ENCODE results near the gene EID2. TPM values are rescaled to one million over a fixed set of nuclear protein-coding genes. Genes with fewer than 3 reads are reported as not detected.

EID2 gene
- total and polyA plus RNA-seq, 2 of the 13 experiments (the other 11 are each of a cell fraction or from before 2014, with no cell fraction given), result 3.7 to 14.1 TPM

DNA sequence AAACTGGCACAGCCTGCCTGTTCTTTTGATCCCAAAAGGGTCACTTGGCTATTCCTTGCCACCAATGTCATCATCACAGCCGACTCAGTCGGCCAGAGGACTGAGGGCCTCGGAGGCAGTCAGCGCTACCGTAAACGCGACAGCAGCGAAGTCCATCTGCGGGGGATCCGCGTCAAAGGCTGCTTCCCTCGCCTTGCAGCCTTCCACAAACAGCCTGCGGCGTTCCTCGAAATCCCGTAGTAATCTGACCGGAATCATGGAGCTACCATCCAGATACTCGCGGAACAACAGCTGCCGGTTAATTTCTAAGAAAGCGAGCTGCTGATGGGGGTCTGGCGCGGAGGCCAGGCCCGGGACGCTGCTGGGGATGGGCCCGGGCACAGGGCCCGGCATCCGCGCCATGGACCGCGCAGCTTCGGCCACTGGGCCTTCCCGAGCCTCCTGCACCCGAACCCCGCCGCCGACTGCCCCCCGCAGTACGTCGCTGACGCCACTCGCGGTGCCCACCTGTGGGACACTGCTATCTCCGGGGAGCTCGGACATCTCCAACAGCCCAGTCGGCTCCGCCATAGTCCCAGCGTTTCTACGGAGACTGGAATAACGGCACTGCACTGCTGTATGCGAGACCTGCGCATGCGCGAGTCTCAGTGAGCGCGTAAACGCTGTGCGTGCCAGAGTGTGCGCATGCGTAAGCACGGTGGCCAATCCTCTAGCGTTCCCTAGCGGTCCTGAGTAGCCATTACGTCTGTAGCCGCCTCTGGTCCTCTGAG is 7.5 kb downstream of the EID2 start, which contains the start of gene EID2B (continued):
- TF ChIP-seq, protein P1, sequence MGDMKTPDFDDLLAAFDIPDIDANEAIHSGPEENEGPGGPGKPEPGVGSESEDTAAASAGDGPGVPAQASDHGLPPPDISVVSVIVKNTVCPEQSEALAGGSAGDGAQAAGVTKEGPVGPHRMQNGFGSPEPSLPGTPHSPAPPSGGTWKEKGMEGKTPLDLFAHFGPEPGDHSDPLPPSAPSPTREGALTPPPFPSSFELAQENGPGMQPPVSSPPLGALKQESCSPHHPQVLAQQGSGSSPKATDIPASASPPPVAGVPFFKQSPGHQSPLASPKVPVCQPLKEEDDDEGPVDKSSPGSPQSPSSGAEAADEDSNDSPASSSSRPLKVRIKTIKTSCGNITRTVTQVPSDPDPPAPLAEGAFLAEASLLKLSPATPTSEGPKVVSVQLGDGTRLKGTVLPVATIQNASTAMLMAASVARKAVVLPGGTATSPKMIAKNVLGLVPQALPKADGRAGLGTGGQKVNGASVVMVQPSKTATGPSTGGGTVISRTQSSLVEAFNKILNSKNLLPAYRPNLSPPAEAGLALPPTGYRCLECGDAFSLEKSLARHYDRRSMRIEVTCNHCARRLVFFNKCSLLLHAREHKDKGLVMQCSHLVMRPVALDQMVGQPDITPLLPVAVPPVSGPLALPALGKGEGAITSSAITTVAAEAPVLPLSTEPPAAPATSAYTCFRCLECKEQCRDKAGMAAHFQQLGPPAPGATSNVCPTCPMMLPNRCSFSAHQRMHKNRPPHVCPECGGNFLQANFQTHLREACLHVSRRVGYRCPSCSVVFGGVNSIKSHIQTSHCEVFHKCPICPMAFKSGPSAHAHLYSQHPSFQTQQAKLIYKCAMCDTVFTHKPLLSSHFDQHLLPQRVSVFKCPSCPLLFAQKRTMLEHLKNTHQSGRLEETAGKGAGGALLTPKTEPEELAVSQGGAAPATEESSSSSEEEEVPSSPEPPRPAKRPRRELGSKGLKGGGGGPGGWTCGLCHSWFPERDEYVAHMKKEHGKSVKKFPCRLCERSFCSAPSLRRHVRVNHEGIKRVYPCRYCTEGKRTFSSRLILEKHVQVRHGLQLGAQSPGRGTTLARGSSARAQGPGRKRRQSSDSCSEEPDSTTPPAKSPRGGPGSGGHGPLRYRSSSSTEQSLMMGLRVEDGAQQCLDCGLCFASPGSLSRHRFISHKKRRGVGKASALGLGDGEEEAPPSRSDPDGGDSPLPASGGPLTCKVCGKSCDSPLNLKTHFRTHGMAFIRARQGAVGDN (CRISPR knock-in tag; IDR thresholded peaks at IDR 0.05), result peak; percentile 88
- TF ChIP-seq, protein P2, sequence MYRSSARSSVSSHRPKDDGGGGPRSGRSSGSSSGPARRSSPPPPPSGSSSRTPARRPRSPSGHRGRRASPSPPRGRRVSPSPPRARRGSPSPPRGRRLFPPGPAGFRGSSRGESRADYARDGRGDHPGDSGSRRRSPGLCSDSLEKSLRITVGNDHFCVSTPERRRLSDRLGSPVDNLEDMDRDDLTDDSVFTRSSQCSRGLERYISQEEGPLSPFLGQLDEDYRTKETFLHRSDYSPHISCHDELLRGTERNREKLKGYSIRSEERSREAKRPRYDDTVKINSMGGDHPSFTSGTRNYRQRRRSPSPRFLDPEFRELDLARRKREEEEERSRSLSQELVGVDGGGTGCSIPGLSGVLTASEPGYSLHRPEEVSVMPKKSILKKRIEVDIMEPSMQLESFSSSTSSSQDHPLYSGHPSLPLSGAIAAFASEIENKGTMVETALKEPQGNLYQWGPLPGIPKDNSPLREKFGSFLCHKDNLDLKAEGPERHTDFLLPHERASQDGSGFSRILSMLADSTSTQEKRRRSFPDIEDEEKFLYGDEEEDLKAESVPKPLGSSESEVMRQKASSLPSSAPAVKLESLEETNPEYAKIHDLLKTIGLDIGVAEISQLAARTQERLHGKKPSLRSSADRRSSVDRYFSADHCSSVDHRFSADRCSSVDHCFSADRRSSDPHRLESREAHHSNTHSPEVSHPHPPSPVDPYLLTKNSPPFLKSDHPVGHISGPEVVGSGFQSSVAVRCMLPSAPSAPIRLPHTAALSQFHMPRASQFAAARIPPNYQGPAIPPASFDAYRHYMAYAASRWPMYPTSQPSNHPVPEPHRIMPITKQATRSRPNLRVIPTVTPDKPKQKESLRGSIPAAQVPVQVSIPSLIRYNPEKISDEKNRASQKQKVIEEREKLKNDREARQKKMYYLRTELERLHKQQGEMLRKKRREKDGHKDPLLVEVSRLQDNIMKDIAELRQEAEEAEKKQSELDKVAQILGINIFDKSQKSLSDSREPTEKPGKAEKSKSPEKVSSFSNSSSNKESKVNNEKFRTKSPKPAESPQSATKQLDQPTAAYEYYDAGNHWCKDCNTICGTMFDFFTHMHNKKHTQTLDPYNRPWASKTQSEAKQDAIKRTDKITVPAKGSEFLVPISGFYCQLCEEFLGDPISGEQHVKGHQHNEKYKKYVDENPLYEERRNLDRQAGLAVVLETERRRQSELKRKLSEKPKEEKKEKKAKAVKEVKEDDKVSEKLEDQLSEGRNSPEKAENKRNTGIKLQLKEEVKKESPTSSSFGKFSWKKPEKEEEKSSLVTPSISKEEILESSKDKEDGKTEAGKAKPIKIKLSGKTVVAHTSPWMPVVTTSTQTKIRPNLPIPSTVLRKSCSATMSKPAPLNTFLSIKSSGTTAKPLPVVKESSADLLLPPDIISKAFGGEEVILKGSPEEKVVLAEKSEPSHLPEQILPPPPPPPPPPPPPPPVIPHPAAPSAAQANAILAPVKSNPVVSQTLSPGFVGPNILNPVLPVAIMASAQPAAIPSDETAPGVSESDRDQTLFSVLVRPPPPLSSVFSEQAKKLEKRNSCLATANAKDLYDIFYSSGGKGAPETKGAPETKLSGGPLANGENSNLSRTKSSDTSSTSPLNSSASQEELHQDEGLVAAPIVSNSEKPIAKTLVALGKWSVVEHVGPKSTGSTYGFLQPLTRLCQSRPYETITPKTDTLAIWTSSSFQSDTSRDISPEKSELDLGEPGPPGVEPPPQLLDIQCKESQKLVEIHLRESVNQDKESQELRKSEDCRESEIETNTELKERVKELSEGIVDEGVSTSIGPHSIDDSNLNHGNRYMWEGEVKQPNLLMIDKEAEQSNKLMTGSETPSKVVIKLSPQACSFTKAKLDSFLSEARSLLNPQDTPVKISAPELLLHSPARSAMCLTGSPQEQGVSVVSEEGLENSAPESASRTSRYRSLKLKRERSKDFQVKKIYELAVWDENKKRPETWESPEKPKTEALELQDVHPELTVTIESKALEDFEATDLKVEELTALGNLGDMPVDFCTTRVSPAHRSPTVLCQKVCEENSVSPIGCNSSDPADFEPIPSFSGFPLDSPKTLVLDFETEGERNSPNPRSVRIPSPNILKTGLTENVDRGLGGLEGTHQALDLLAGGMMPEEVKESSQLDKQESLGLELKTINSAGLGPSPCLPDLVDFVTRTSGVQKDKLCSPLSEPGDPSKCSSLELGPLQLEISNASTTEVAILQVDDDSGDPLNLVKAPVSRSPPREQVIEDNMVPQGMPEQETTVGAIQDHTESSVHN (CRISPR knock-in tag; IDR thresholded peaks at IDR 0.05), result 0 out of 2 replicates have a peak, but pooled peaks have one; percentile 66
- TF ChIP-seq RBM22 (optimal IDR thresholded peaks at IDR 0.05; ENCODE audit: low read length) (peak; percentile 28), MYC (CRISPR knock-in tag; IDR thresholded peaks at IDR 0.05; ENCODE audit: borderline replicate concordance) (peak; percentile 58; the same call in 1 of the 2 replicates), CREB1 (IDR thresholded peaks at IDR 0.05) (peak; percentile 41; the same call in 1 of the 2 replicates), CREB1 (CRISPR knock-in tag; IDR thresholded peaks at IDR 0.05) (no peak), CBX1 (IDR thresholded peaks at IDR 0.05; ENCODE audit: low read depth) (peak; percentile 88), CHD4 (IDR thresholded peaks at IDR 0.05; ENCODE audit: borderline replicate concordance, low read length) (no peak), ZSCAN12 (CRISPR knock-in tag; IDR thresholded peaks at IDR 0.05) (no peak), KDM3A (CRISPR knock-in tag; IDR thresholded peaks at IDR 0.05; ENCODE audit: low read depth) (peak; percentile 2; the same call in 1 of the 2 replicates), ZNF598 (CRISPR knock-in tag; IDR thresholded peaks at IDR 0.05; ENCODE audit: borderline replicate concordance) (peak; percentile 80; the same call in 1 of the 2 replicates), POGZ (CRISPR knock-in tag; IDR thresholded peaks at IDR 0.05) (peak; percentile 40; the same call in 1 of the 2 replicates), KAT7 (CRISPR knock-in tag; IDR thresholded peaks at IDR 0.05; ENCODE audit: borderline replicate concordance) (peak; percentile 75; the same call in 1 of the 2 replicates), CTCF (CRISPR knock-in tag; IDR thresholded peaks at IDR 0.05) (peak; percentile 99), HDAC1 (CRISPR knock-in tag; IDR thresholded peaks at IDR 0.05) (peak; percentile 79)

Measured in HepG2 (cell line).